NCI-H2227 (cell line): Measurements from ENCODE around the gene RAB7A.

Experiments
- DNase-seq: peaks from one replicate; lab custom pipeline; 2025; ENCODE audit not compliant: unreplicated experiment; lab: John Stamatoyannopoulos, UW

The RAB7A gene

GRCh38 chr3:128848936-128849335, 123.0 kb downstream of the RAB7A start:
- no peak for DNase-seq

- DNase-seq = no peak
Observed at GRCh38 chr3:128849911-128850455, 124.0 kb downstream of the RAB7A start.

- no peak for DNase-seq
Observed at GRCh38 chr3:128850544-128850943, 124.6 kb downstream of the RAB7A start.

- DNase-seq = no peak
Observed at GRCh38 chr3:128851601-128852000, 125.6 kb downstream of the RAB7A start.

- no peak for DNase-seq
Observed at GRCh38 chr3:128853826-128854225, 127.8 kb downstream of the RAB7A start.

- DNase-seq = no peak
Observed at GRCh38 chr3:128854475-128854874, 128.5 kb downstream of the RAB7A start.

- DNase-seq = no peak
Observed at GRCh38 chr3:128855569-128855968, 129.6 kb downstream of the RAB7A start.

- DNase-seq = no peak
Observed at GRCh38 chr3:128858167-128858566, 132.2 kb downstream of the RAB7A start.

GRCh38 chr3:128859630-128860029, 133.6 kb downstream of the RAB7A start:
- peak; percentile 8 for DNase-seq

GRCh38 chr3:128861491-128861890, 135.5 kb downstream of the RAB7A start:
- DNase-seq = no peak

GRCh38 chr3:128863560-128863959, 137.6 kb downstream of the RAB7A start:
- no peak for DNase-seq
